ENCODE data around the gene BUD23.

BUD23 gene, protein sequence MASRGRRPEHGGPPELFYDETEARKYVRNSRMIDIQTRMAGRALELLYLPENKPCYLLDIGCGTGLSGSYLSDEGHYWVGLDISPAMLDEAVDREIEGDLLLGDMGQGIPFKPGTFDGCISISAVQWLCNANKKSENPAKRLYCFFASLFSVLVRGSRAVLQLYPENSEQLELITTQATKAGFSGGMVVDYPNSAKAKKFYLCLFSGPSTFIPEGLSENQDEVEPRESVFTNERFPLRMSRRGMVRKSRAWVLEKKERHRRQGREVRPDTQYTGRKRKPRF

GRCh38 chr7:73683056-73683787 lies at the start of gene BUD23, which contains the start of gene DNAJC30:
Gene BUD23 (plus strand): TSS chr7:73683597. CDS start chr7:73683626, 29 bp downstream.
Gene DNAJC30 (minus strand): TSS chr7:73683453. CDS start chr7:73683423, 30 bp downstream.
- TF ChIP-seq, protein P1, sequence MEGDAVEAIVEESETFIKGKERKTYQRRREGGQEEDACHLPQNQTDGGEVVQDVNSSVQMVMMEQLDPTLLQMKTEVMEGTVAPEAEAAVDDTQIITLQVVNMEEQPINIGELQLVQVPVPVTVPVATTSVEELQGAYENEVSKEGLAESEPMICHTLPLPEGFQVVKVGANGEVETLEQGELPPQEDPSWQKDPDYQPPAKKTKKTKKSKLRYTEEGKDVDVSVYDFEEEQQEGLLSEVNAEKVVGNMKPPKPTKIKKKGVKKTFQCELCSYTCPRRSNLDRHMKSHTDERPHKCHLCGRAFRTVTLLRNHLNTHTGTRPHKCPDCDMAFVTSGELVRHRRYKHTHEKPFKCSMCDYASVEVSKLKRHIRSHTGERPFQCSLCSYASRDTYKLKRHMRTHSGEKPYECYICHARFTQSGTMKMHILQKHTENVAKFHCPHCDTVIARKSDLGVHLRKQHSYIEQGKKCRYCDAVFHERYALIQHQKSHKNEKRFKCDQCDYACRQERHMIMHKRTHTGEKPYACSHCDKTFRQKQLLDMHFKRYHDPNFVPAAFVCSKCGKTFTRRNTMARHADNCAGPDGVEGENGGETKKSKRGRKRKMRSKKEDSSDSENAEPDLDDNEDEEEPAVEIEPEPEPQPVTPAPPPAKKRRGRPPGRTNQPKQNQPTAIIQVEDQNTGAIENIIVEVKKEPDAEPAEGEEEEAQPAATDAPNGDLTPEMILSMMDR (IDR thresholded peaks at IDR 0.05) = no peak

GRCh38 chr7:73633844-73634243 lies 49.6 kb upstream of the BUD23 start:
- TF ChIP-seq, protein P1 (IDR thresholded peaks at IDR 0.05) = no peak

DNA sequence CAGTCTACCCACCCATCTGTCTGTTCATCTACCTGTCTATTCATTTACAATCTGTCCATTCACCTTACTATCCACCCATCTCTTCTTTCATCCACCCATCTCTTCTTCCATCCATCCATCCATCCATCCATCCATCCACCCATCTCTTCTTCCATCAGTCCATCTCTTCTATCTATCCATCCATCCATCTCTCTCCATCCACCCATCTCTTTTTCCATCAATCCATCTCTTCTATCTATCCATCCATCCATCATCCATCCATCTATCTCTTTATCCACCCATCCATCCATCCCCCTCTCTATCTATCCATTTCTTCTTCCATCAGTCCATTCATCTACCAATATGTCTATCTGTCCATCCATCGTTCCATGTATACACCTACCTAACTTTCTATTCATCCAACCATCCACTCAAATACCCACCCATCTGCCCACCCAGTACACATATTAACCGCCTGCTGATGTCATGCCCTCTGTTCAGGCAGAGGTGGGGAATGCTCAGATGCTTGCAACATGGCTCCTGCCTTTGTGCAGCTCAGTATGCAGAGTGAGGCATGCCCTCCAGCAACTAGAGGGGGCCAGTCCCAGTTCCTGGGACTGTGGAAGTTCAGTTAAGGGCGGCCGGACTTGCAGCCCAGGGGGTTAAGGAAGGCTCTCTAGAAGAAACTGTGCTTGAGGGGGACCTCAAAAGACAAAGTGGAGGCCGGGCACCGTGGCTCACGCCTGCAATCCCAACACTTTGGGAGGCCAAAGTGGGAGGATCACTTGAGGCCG lies 47.8 kb upstream of the BUD23 start:
- TF ChIP-seq, protein P1 (IDR thresholded peaks at IDR 0.05) = no peak

GRCh38 chr7:73638911-73639310 lies 44.5 kb upstream of the BUD23 start:
- TF ChIP-seq, protein P1 (IDR thresholded peaks at IDR 0.05) = no peak

GRCh38 chr7:73642834-73643233 lies 40.6 kb upstream of the BUD23 start:
- TF ChIP-seq, protein P1 (IDR thresholded peaks at IDR 0.05) = no peak

- TF ChIP-seq, protein P1 (IDR thresholded peaks at IDR 0.05) = no peak
Measured at GRCh38 chr7:73644688-73645286, 38.6 kb upstream of the BUD23 start.

GRCh38 chr7:73645643-73646174 lies 37.7 kb upstream of the BUD23 start:
- TF ChIP-seq, protein P1 (IDR thresholded peaks at IDR 0.05) = no peak

All from LNCAP (cell line).